GM18526 (cell line): ENCODE data around the gene PPM1H.

ENCODE experiments used
- POLR2A ChIP-seq: IDR thresholded peaks from 3 replicates; pipeline ENCODE4 v1.6.1; 2011; ENCODE audit not compliant: insufficient read length; ENCODE audit errors: extremely low read depth

PPM1H gene

DNA sequence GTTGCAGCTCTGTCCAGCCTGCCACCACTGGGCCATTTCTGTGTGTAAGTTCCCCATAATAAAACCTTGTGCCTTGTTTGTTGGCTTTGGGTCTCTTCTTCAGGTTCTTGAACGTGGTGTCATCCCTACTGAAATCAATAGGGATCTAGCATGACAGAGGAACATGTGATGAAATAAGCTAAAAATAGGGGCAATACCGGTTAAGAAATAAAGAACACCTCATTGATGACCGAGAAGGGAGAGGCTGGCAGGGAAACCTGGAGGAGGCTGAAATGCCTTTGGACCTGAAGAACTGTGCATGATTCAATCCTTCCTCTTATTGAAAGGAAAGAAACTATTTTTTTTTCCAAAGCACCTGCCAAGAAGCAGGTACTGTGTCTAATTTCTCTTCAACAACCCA is 172.3 kb downstream of the PPM1H start:
- TF ChIP-seq POLR2A, result no peak

DNA sequence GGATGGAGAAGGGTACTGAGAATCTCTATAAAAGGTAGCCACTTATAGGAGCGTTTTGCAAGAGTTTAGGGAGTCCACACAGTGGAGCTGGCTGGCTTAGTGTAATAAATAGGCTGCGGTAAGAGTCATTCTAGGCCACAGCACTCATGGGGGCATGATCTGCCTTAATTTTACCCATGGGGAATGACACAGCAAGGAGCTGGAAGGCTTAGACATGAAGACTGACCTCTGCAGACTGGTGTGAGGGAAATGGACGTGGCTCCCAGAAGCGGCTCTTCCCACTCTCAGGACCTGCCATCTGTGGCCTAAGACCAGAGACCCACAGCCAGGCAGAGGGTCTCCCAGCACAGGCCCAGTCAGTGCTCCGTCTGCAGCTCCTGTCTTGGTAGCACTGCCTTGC is 173.3 kb downstream of the PPM1H start:
- TF ChIP-seq POLR2A, result no peak

DNA sequence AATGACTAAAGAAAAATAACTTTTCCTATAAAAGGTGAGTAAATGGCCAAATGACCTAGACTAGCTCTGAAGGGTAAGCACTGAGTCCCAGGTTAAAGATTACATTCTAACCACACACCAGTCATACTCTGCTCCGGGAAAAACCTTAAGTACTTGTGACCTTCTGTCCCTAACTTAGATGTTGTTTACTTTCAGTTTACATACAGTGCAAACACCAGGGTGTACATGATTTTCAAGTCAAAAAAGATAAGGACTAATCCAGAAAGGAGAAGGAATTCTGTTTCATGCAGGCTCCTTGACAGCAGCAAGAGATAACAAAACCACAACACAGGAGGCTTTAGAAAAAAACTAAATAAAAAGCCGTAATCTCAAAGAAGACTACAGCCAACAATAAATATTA is 174.2 kb downstream of the PPM1H start:
- TF ChIP-seq POLR2A, result no peak

DNA sequence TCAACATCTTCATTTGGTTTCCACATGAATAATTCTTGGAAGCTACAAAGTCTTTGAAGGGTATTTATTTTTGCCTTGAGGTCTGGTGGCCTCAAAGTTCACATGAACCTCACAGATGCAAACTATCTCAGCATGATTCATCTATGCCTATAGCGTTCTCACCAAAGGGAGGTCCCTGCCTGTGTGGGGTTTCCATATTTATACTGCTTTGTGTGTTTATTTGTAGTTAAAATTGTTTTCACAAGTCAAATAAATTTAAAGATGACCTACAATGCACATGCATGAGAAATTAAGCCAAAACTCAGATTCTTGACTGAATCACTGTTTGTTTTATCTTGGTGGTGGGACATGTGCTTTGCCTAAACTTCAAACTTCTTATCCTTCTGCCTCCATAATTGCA is 176.7 kb downstream of the PPM1H start:
- no peak for TF ChIP-seq POLR2A

DNA sequence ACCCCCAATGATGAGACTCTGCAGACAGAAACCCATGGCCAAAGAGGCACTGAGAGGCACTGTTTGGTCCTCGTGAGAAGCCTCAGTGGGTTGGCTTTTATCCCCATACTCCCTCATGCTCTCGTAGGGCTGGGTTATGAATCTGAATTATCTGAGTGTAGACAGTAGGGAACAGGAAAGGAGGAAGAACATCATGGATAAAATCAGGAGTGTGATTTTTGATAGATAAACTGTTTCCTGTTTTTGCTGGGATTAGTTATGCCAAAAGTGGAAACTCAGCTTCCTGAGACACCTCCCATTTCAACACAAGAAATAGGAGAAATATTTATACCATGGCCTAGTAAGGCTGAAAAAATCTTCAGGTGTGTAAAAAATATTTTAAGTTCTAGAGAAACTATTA is 177.9 kb downstream of the PPM1H start:
- TF ChIP-seq POLR2A, result no peak

DNA sequence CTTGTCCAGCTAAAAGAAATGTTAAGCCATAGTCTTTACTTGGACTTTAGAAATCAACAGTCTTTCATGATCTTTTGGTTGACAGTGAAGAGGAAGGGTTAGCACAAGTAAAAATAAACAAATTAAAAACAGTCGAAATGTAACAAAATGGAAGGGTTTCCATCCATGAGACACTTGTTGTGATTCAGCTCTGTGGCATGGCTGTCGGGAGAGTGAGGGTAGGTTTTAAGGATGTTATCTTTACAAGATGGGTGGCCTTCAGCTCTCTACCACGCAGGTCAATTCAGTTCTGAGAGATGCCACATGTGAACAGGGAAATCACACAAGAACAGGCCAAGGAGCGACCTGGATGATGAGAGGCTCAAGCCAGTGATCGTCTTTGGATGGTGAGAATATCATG is 180.2 kb downstream of the PPM1H start:
- no peak for TF ChIP-seq POLR2A

DNA sequence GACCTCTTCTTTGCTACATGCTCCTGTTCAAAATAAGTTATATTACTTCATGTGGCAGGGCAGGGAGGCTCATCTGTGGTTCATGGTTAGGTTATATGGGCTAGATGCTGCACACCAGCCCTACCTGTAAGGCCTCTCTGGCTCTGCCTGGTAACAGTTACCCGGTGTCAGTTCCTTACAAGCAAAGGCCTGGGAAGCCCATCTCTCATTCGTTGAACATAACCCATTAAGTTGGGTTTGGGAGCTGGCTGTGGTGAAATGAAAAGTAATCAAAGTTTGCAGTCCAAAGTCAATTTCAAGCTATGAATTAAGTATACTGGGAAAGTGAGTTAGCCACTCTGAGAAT is 183.2 kb downstream of the PPM1H start:
- no peak for TF ChIP-seq POLR2A

DNA sequence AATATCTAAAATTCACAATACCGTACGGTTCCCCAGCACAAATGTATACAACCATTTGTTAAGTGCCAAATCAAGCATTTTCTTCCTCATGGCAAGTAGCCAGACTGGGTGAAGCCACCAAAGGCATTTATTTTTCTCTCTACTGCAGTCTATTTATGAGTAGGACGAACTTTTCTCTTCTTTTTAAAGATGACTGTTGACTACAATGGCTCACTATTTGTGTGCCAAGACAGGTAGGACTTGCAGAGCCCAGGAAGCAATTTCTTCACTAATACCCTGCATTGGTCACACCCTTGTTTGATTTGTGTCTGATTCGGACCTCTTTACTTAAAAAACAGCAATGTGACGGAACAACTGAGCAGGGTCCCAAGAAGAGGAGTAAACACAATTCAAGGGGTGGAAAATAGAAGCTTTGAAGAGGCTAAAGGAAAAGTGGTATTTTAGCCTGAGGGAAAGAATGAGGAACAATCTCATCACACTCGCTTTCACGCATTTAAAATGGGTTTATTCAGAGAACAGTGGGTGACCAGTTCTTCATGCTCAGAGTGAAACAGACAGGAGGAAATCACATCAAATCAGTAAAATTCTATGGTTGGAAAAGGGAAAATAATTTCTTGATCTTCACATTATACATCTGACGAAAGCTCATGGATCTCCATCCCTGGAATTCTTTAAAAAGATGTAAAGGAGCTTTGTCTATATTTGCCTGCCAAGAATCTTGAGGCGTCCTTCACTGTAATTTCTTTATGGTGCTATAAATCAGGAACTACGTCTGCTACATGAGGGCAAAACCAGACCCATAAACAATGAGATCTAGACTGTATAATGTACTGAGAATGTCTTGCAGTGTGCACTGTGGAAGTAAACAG is 183.8 kb downstream of the PPM1H start:
- no peak for TF ChIP-seq POLR2A

DNA sequence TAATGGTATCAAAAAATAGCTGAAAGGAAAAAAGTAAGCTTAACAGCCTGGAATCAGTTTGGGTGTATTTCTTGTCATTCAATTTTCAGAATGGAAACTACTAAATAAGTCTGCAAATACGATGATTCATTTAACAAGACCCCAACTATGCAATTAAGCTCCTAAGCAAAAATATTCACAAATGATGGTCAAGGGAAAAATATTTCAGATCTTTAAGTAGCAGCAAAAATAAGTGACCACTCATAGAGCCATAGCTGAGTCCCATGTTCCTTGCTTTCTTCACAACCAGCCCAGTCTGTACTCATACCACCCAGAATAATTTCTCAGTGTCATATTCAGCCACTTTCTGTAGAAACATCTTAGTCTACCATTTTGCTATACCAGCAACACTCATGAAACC is 185.4 kb downstream of the PPM1H start:
- TF ChIP-seq POLR2A, result no peak

DNA sequence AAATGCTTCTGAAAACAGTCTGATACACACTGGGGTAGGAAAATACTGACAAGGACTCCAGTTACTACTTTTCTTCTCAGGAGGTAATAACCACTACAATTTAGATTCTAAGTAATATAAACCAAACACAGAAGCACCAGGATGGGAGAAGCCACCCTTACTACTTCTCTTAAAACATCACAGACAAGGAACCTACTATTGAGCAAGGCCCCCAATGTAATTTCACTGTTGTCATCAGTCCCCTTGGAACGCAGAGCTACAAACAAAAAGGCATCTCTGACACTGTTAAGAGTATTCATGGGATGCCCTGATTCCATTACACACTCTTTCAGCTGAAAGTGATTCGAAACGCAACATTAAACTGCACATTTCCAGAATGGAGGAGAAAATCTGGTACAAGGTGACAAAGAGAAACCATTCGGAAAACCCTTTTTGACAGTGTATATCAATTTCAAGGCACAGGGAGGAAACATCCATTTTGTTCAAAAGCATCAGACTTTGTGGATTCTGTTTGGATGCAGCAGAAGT is 185.9 kb downstream of the PPM1H start:
- TF ChIP-seq POLR2A, result no peak

DNA sequence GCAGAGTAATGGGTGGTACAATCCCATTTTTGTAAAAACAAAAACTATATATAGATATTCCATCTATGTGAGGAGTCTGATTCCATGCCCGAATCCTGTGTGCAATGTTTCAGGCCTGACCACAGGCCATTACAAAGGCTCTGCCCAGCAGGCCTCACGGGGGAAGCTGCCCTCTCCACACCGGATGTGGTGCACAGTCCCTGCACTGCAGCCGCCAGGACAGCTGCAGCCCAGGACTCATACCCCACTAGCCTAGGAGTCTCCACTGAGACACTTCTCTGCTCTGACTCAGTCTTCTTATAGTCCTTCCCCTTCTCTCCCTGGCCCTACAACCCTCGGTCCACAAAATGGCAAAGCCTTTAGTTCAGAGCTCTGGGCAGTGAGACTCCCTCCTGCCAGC is 190.4 kb downstream of the PPM1H start:
- TF ChIP-seq POLR2A, result no peak

DNA sequence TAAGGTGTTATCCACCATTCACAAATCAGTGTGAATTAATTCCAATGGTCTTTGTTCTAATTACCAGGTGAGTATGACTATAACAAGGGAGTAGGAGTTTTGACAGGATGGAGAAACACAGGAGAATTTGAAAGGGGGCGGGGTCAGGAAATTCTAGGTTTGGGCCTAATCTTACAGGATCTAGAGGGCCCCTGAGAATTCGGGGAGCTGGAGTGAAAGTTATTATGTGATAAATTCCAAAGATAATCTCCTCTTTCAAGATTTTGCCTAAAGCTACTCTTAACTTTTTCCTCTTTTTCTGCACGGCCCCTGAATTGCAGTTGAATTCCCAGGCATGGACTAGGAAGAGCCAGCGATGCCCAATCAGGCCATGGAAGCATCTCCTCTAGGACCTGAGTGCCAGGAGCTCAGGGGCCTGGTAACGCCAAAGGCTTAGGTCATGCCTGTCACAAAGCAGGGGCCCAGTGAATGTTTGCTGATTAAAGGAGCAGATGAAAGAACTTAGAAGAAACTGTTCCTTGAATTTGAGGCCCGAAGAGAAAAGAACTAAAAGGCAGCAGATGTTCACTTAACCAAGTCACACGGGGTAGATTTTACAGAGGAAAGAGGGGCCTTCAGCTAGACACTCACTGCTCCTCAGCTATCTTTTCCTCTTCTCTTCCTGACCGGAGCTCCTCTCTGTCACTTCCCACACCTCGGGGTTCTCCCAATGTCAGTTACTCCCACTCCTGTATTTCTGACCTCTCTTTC is 195.5 kb downstream of the PPM1H start:
- no peak for TF ChIP-seq POLR2A

DNA sequence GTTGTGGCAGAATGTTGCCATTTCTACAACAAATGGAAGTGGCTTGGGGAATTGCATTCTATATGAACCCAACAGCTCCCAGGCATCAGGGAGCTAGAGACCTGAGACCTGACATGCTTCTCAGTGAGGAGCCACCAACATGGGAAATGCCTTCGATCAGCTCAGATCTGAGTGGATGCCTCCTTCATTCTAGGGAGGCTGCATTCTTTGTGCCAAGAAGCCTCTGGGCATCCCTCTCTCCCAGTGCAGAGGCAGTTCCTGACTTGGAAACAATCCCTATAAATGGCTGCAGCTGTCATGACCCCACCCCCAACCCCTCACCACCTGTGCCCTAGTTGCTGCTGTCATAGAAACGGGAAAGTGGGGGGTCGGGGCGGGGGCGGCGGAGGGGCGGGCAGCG is 196.3 kb downstream of the PPM1H start:
- no peak for TF ChIP-seq POLR2A

DNA sequence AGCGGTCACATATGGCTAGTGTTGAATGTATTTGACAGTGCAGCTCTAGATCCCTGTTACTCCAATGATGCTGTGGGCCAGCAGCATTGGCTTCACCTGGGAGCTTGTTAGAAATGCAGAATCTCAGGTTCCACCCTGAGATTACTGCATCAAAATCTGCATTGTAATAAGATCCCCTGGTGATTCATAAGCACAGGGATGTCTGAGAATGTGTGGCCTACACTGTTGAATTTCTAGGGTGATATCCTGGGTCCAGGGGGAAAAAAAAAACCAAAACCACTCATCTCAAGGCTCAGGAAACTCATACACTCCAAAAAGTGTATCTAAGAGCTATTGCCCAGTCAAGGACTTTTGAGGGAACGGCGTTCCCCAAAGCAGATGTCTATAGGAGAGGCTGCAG is 196.8 kb downstream of the PPM1H start:
- TF ChIP-seq POLR2A, result no peak

DNA sequence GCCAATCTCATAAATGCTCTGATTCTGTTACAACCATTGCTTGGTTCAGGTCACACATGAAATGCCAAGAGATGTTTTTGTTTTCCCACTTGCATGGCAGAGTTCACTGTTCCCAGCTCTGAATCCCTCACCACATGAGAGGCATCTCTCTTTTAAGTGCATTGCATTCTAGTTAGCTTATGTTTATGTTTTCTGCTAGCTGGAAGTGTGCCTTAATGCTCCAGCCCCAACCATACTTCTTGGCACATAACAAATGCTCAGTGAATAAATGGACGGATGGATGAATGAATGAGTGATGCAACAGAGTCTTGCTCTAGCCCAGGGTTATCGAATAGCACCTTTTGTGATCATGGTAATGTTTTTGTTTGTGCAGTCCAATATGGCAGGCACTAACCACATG is 197.3 kb downstream of the PPM1H start:
- TF ChIP-seq POLR2A, result no peak

DNA sequence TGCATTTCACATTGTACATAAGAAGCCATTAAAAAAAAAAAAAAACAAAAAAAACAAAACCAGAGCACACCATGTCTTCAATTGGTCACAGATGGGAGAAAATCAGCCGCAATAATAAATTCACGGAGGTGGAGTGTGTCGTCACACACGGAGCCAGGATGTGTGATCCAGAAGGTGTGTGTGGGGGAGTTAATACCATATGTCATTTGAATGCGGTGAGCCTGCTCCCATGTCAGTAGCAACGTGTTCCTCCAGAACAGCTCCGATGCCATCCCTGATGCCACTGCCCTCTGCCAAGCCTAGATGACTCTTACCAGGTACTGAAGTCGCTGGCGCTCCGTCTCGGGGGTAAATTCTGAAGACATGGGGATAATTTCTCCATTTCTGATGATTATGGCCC is 197.8 kb downstream of the PPM1H start:
- no peak for TF ChIP-seq POLR2A

DNA sequence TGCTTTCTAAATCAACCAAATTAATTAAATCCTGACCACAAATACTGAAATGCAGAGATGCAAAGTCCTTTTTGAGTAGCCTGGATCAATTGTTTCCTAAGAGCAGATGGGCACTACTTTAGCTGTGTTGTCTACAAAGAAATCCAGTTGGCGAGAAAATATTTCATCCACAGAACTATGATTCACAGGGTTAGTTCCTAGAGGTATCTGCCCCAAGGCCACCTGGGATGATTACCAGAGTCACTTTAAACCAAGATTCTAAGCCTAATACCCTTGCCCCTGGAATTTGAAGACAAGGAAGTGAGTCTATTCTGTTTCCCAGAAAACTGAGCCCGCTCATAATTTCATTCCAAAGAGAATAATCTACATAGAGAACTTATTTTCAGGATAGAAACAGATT is 198.4 kb downstream of the PPM1H start:
- TF ChIP-seq POLR2A, result no peak

DNA sequence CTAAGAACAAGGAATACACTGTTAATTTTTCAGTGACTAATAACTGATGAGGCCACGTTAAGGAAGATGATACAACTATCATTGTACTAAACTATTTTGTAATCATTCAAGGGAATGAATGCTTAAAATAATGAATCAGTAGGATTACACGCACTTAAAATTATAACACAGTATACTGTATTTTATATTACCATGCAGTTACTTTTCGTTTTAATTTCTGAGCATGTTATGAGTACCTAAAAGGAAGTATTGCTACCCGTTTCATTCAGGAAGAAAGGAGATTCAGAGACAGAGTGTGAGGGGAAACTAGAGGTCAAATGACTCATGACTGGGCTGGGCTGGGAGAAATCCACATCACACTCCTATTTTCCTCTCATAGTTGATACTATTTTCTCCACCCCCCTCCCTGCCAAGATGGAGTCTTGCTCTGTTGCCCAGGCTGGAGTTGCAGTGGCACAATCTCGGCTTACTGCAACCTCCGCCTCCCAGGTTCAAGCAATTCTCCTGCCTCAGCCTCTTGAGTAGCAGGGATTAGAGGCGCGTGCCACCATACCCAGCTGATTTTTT is 202.0 kb downstream of the PPM1H start:
- no peak for TF ChIP-seq POLR2A
